Mammary epithelial cell (primary cell): ENCODE data around the gene XXYLT1.

Experiments
- CTCF ChIP-seq, 2 donors: IDR thresholded peaks in 1 of 2; conservative IDR thresholded peaks in 1 of 2; 2 replicates each; pipeline ENCODE4 v1.5.1; 2011 to 2012; ENCODE audit warnings: inconsistent platforms in 2 of 2, low read length in 2 of 2, mild to moderate bottlenecking in 2 of 2, control low read depth in 1 of 2, low read depth in 1 of 2; ENCODE audit not compliant: insufficient read depth in 1 of 2; ENCODE audit errors: extremely low read depth in 1 of 2
- EZH2 ChIP-seq: IDR thresholded peaks from 2 replicates; pipeline ENCODE4 v1.6.1; 2012; ENCODE audit warnings: low read length, inconsistent platforms, borderline replicate concordance

- TF ChIP-seq CTCF (conservative IDR thresholded peaks at IDR 0.05 in 1 of 2, IDR thresholded peaks at IDR 0.05 in 1 of 2; ENCODE audit: extremely low read depth in 1 of 2, insufficient read depth in 1 of 2, low read depth in 1 of 2, low read length in 2 of 2), result no peak
- TF ChIP-seq EZH2, result no peak
Observed at GRCh38 chr3:195253923-195254432, 17.0 kb downstream of the XXYLT1 start.
